ENCODE results near the gene MAP4K5.

DNA sequence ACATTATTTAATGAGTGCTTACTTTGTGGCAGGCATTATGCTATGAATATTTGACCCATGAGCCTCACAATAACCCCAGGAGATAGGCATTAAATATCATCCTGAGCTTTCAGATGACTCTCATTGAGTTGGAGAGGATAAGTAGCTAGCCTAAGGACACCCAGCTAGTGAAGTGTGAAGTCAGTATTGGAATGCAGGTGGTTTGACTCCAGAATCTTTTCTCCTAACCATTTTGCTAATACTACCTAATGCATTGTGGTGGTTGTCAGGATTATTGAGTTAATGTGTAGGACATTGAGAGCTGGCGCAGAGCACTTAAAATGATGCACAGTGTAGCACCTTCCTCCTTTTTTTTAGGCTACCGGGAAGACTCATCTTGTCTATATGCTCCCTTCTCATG, 131.9 kb downstream of the MAP4K5 start:
- TF ChIP-seq, protein P1, sequence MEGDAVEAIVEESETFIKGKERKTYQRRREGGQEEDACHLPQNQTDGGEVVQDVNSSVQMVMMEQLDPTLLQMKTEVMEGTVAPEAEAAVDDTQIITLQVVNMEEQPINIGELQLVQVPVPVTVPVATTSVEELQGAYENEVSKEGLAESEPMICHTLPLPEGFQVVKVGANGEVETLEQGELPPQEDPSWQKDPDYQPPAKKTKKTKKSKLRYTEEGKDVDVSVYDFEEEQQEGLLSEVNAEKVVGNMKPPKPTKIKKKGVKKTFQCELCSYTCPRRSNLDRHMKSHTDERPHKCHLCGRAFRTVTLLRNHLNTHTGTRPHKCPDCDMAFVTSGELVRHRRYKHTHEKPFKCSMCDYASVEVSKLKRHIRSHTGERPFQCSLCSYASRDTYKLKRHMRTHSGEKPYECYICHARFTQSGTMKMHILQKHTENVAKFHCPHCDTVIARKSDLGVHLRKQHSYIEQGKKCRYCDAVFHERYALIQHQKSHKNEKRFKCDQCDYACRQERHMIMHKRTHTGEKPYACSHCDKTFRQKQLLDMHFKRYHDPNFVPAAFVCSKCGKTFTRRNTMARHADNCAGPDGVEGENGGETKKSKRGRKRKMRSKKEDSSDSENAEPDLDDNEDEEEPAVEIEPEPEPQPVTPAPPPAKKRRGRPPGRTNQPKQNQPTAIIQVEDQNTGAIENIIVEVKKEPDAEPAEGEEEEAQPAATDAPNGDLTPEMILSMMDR (optimal IDR thresholded peaks at IDR 0.05 in 1 of 3, IDR thresholded peaks at IDR 0.05 in 1 of 3, conservative IDR thresholded peaks at IDR 0.05 in 1 of 3; ENCODE audit: extremely low read depth in 1 of 3, insufficient read depth in 2 of 3, low read length in 3 of 3) = no peak
- no peak for TF ChIP-seq EZH2 (IDR thresholded peaks at IDR 0.05; ENCODE audit: low read length)

Data from keratinocyte (primary cell).